ENCODE data around the gene MFSD2A.
A peak's percentile ranks its signal among the peaks of the same experiment; 100 is the strongest.
"Not testable (repeated sequence)": the region's sequence is repeated elsewhere in the genome, so short reads cannot be mapped to it uniquely, and the experiment has no call there.

Gene MFSD2A

DNA sequence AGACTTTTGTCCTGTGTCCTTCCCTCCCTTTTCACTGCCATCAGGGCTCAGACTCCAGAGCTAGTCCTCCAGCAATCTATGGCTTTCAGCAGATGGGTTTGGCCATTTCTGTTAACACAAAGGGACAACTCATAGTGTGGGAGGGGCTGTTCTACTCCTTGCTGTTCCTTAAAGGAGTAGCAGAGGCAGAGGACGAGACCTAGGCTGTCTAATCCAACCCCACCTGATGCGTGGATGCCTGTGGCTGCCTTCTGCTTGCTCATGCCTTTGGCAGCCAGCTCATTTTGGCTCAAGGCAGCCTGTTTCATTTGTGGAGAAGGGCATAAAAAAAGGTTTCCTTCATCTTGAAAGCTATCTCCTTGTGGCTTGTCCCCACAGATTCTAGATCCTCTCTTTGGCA is 27.0 kb downstream of the MFSD2A start:
- no peak for TF ChIP-seq GLIS3 (CRISPR knock-in tag; IDR thresholded peaks at IDR 0.05)
- no peak for TF ChIP-seq OSR1 (CRISPR knock-in tag; IDR thresholded peaks at IDR 0.05)
- TF ChIP-seq, protein P1, sequence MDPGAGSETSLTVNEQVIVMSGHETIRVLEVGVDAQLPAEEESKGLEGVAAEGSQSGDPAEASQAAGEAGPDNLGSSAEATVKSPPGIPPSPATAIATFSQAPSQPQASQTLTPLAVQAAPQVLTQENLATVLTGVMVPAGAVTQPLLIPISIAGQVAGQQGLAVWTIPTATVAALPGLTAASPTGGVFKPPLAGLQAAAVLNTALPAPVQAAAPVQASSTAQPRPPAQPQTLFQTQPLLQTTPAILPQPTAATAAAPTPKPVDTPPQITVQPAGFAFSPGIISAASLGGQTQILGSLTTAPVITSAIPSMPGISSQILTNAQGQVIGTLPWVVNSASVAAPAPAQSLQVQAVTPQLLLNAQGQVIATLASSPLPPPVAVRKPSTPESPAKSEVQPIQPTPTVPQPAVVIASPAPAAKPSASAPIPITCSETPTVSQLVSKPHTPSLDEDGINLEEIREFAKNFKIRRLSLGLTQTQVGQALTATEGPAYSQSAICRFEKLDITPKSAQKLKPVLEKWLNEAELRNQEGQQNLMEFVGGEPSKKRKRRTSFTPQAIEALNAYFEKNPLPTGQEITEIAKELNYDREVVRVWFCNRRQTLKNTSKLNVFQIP (CRISPR knock-in tag; IDR thresholded peaks at IDR 0.05; ENCODE audit: borderline replicate concordance, low read depth): no peak
- TF ChIP-seq ARNTL (CRISPR knock-in tag; IDR thresholded peaks at IDR 0.05; ENCODE audit: borderline replicate concordance, low read depth): no peak
- TF ChIP-seq TCF4 (CRISPR knock-in tag; IDR thresholded peaks at IDR 0.05; ENCODE audit: borderline replicate concordance): no peak
- TF ChIP-seq PPARA (CRISPR knock-in tag; IDR thresholded peaks at IDR 0.05; ENCODE audit: borderline replicate concordance): no peak
- no peak for TF ChIP-seq ZNF70 (CRISPR knock-in tag; IDR thresholded peaks at IDR 0.05)
- no peak for TF ChIP-seq ZNF8 (CRISPR knock-in tag; IDR thresholded peaks at IDR 0.05)
- TF ChIP-seq CSDC2 (CRISPR knock-in tag; IDR thresholded peaks at IDR 0.05): no peak
- TF ChIP-seq TOX (CRISPR knock-in tag; IDR thresholded peaks at IDR 0.05; ENCODE audit: borderline replicate concordance): no peak
- no peak for TF ChIP-seq ZFP3 (CRISPR knock-in tag; IDR thresholded peaks at IDR 0.05)
- no peak for TF ChIP-seq ISL1 (CRISPR knock-in tag; IDR thresholded peaks at IDR 0.05)
- TF ChIP-seq, protein P2, sequence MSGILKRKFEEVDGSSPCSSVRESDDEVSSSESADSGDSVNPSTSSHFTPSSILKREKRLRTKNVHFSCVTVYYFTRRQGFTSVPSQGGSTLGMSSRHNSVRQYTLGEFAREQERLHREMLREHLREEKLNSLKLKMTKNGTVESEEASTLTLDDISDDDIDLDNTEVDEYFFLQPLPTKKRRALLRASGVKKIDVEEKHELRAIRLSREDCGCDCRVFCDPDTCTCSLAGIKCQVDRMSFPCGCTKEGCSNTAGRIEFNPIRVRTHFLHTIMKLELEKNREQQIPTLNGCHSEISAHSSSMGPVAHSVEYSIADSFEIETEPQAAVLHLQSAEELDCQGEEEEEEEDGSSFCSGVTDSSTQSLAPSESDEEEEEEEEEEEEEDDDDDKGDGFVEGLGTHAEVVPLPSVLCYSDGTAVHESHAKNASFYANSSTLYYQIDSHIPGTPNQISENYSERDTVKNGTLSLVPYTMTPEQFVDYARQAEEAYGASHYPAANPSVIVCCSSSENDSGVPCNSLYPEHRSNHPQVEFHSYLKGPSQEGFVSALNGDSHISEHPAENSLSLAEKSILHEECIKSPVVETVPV (CRISPR knock-in tag; IDR thresholded peaks at IDR 0.05): no peak
- TF ChIP-seq RARB (CRISPR knock-in tag; IDR thresholded peaks at IDR 0.05): no peak
- TF ChIP-seq, protein P3, sequence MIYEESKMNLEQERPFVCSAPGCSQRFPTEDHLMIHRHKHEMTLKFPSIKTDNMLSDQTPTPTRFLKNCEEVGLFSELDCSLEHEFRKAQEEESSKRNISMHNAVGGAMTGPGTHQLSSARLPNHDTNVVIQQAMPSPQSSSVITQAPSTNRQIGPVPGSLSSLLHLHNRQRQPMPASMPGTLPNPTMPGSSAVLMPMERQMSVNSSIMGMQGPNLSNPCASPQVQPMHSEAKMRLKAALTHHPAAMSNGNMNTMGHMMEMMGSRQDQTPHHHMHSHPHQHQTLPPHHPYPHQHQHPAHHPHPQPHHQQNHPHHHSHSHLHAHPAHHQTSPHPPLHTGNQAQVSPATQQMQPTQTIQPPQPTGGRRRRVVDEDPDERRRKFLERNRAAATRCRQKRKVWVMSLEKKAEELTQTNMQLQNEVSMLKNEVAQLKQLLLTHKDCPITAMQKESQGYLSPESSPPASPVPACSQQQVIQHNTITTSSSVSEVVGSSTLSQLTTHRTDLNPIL (CRISPR knock-in tag; IDR thresholded peaks at IDR 0.05; ENCODE audit: low read depth): no peak
- no peak for TF ChIP-seq ZNF565 (CRISPR knock-in tag; conservative IDR thresholded peaks at IDR 0.05; ENCODE audit: low read depth)
- TF ChIP-seq, protein P4, sequence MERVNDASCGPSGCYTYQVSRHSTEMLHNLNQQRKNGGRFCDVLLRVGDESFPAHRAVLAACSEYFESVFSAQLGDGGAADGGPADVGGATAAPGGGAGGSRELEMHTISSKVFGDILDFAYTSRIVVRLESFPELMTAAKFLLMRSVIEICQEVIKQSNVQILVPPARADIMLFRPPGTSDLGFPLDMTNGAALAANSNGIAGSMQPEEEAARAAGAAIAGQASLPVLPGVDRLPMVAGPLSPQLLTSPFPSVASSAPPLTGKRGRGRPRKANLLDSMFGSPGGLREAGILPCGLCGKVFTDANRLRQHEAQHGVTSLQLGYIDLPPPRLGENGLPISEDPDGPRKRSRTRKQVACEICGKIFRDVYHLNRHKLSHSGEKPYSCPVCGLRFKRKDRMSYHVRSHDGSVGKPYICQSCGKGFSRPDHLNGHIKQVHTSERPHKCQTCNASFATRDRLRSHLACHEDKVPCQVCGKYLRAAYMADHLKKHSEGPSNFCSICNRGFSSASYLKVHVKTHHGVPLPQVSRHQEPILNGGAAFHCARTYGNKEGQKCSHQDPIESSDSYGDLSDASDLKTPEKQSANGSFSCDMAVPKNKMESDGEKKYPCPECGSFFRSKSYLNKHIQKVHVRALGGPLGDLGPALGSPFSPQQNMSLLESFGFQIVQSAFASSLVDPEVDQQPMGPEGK (CRISPR knock-in tag; IDR thresholded peaks at IDR 0.05; ENCODE audit: borderline replicate concordance): no peak
- no peak for TF ChIP-seq SNAI2 (CRISPR knock-in tag; IDR thresholded peaks at IDR 0.05)
- TF ChIP-seq, protein P5, sequence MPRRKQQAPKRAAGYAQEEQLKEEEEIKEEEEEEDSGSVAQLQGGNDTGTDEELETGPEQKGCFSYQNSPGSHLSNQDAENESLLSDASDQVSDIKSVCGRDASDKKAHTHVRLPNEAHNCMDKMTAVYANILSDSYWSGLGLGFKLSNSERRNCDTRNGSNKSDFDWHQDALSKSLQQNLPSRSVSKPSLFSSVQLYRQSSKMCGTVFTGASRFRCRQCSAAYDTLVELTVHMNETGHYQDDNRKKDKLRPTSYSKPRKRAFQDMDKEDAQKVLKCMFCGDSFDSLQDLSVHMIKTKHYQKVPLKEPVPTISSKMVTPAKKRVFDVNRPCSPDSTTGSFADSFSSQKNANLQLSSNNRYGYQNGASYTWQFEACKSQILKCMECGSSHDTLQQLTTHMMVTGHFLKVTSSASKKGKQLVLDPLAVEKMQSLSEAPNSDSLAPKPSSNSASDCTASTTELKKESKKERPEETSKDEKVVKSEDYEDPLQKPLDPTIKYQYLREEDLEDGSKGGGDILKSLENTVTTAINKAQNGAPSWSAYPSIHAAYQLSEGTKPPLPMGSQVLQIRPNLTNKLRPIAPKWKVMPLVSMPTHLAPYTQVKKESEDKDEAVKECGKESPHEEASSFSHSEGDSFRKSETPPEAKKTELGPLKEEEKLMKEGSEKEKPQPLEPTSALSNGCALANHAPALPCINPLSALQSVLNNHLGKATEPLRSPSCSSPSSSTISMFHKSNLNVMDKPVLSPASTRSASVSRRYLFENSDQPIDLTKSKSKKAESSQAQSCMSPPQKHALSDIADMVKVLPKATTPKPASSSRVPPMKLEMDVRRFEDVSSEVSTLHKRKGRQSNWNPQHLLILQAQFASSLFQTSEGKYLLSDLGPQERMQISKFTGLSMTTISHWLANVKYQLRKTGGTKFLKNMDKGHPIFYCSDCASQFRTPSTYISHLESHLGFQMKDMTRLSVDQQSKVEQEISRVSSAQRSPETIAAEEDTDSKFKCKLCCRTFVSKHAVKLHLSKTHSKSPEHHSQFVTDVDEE (CRISPR knock-in tag; IDR thresholded peaks at IDR 0.05): no peak
- no peak for TF ChIP-seq ZC3H10 (CRISPR knock-in tag; IDR thresholded peaks at IDR 0.05)
- peak; percentile 99 for ATAC-seq

DNA sequence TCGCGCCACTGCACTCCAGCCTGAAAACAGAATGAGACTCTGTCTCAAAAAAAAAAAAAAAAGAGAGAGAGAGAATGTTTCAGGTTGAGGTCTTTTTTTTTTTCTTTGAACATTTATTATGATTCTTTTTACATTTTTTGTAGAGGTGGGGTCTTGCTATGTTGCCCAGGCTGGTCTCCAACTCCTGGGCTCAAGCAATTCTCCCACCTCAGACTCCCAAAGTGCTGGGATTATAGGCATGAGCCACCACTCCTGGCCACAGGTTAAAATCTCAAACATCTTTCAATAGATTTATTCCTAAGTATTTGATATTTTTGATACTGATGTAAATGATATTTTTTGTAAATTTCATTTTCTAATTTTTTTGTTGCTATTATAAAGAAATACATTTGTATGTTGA is 29.5 kb downstream of the MFSD2A start:
- not testable (repeated sequence) for ATAC-seq

DNA sequence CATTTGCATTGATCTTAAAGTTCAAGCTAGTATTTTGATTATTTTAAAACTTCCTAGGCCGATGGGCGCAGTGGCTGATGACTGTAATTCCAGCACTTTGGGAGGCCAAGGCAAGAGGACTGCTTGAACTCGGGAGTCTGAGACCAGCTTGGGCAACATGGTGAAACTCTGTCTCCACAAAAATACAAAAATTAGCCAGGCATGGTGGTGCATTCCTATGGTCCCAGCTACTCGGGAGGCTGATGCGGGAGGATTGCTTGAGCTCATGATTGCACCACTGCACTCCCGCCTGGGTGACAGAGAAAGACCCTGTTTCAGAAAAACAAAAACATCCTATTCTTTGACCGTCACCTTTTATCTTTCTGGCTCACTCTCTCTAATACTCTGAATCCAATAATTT is 30.0 kb downstream of the MFSD2A start:
- ATAC-seq: no peak
- no peak for TF ChIP-seq OSR1 (CRISPR knock-in tag; IDR thresholded peaks at IDR 0.05)
- TF ChIP-seq ZNF70 (CRISPR knock-in tag; IDR thresholded peaks at IDR 0.05): no peak
- no peak for TF ChIP-seq CSDC2 (CRISPR knock-in tag; IDR thresholded peaks at IDR 0.05)
- TF ChIP-seq, protein P1 (CRISPR knock-in tag; IDR thresholded peaks at IDR 0.05; ENCODE audit: borderline replicate concordance, low read depth): no peak
- TF ChIP-seq ESRRG (CRISPR knock-in tag; IDR thresholded peaks at IDR 0.05): no peak
